Tibial nerve (tissue), 4 donors: ENCODE data around the gene GPHN. TPM values are rescaled to one million over a fixed set of nuclear protein-coding genes. Genes with fewer than 3 reads are reported as not detected.
"Not testable (repeated sequence)": the region's sequence is repeated elsewhere in the genome, so short reads cannot be mapped to it uniquely, and the experiment has no call there.

Experiments
- DNase-seq, 2 donors: peaks; one replicate each; pipeline ENCODE4 v3.0.0-alpha.2; 2019; ENCODE audit warnings: low spot score in 2 of 2
- H3K27ac ChIP-seq, 4 donors: fragments of 200-600 bp; sonication (generic) in 3 of 4; one replicate each; pipeline ENCODE4 v1.5.1; 2017 to 2019; ENCODE audit warnings: mild to moderate bottlenecking in 1 of 4
- H3K27me3 ChIP-seq, 2 donors: fragments of 200-600 bp; sonication (generic) in 1 of 2; one replicate each; pipeline versions ENCODE4 v1.5.1 to v1.6.0; 2017 to 2019
- H3K36me3 ChIP-seq, 3 donors: fragments of 200-600 bp; sonication (generic); one replicate each; pipeline ENCODE4 v1.5.1; 2018 to 2019
- H3K4me1 ChIP-seq, 4 donors: fragments of 200-600 bp; sonication (generic) in 3 of 4; one replicate each; pipeline ENCODE4 v1.5.1; 2017 to 2019
- H3K4me3 ChIP-seq, 4 donors: fragments of 200-600 bp; sonication (generic) in 3 of 4; one replicate each; pipeline ENCODE4 v1.5.1; 2017 to 2019; ENCODE audit warnings: mild to moderate bottlenecking in 1 of 4, moderate library complexity in 1 of 4
- H3K9me3 ChIP-seq, 4 donors: fragments of 200-600 bp; sonication (generic) in 3 of 4; one replicate each; pipeline ENCODE4 v1.5.1; 2017 to 2019
- CTCF ChIP-seq, 5 experiments: fragments of 200-600 bp in 3 of 5; fragments of 450-650 bp in 2 of 5; sonication (generic) in 3 of 5; IDR thresholded peaks; one replicate each; pipeline ENCODE4 v1.5.1; 2016 to 2019; ENCODE audit warnings: antibody characterized with exemption in 5 of 5, mild to moderate bottlenecking in 3 of 5, moderate library complexity in 2 of 5
- EP300 ChIP-seq, 2 donors: sonication (generic); formaldehyde crosslinking; IDR thresholded peaks; one replicate each; pipeline ENCODE4 v1.6.1; 2017; ENCODE audit warnings: antibody characterized with exemption in 2 of 2, mild to moderate bottlenecking in 1 of 2
- POLR2A ChIP-seq, 2 donors: fragments of 450-650 bp; IDR thresholded peaks; one replicate each; pipeline ENCODE4 v1.6.1; 2017; ENCODE audit warnings: antibody characterized with exemption in 2 of 2, mild to moderate bottlenecking in 2 of 2, moderate library complexity in 2 of 2
- WGBS, 2 donors: methylation state at CpG; one replicate each; pipeline ENCODE4 v1.1.5; 2018; 5-methylcytosine and 5-hydroxymethylcytosine counted together
- total RNA-seq, 4 donors: library from RNA; depleted of rRNA; stranded (reverse); fragments of >200 nt; gene quantifications; one replicate each; pipeline ENCODE4 v1.1.0, GENCODE V29; 2016

The GPHN gene
- total RNA-seq, 4 donors from 2014 or later, result 16.3 to 73.0 (median 36.8) TPM

GRCh38 chr14:66563731-66564130, 55.8 kb downstream of the GPHN start:
- WGBS, 2 donors, result 74 to 87% methylated on average over 2 of the region's 2 CpGs

GRCh38 chr14:66568220-66568619, 60.3 kb downstream of the GPHN start:
- TF ChIP-seq CTCF (IDR thresholded peaks at IDR 0.05) (no peak), EP300 (IDR thresholded peaks at IDR 0.05) (no peak), POLR2A (IDR thresholded peaks at IDR 0.05) (no peak)
- Histone ChIP-seq H3K4me1 (no peaks in the 10 kb centered on the region), H3K4me3 (no peak overlapping the region), H3K27ac (no peak overlapping the region), H3K27me3 (no peaks in the 10 kb centered on the region), H3K36me3 (peaks cover 0 to 10% (median 0%) of the 10 kb centered on the region in 3 donors), H3K9me3 (peaks cover 0 to 16% (median 2%) of the 10 kb centered on the region in 4 donors)
- DNase-seq, result no peak
- WGBS, 2 donors, result 34 to 52% methylated on average over 2 of the region's 2 CpGs

More at GRCh38 chr14:66563731-66564130, 55.8 kb downstream of the GPHN start:
- H3K9me3 ChIP-seq, result no peaks in the 10 kb centered on the region
- H3K27me3 ChIP-seq, result no peaks in the 10 kb centered on the region
- H3K36me3 ChIP-seq, result no peaks in the 10 kb centered on the region
- H3K27ac ChIP-seq, result no peak overlapping the region
- no peak for TF ChIP-seq CTCF (IDR thresholded peaks at IDR 0.05)
- no peak for TF ChIP-seq EP300 (IDR thresholded peaks at IDR 0.05)
- no peak for TF ChIP-seq POLR2A (IDR thresholded peaks at IDR 0.05)
- no peak overlapping the region for H3K4me3 ChIP-seq
- no peaks in the 10 kb centered on the region for H3K4me1 ChIP-seq
- no peak for DNase-seq

- TF ChIP-seq CTCF (IDR thresholded peaks at IDR 0.05) (no peak), EP300 (IDR thresholded peaks at IDR 0.05) (no peak), POLR2A (IDR thresholded peaks at IDR 0.05) (no peak)
- peaks cover 0 to 10% (median 0%) of the 10 kb centered on the region in 3 donors for H3K36me3 ChIP-seq
- 80 to 84% methylated on average over 1 of the region's 1 CpG for WGBS, 2 donors
- no peaks in the 10 kb centered on the region for H3K4me1 ChIP-seq
- H3K9me3 ChIP-seq, result peaks cover 0 to 44% (median 10%) of the 10 kb centered on the region in 4 donors
- H3K27ac ChIP-seq, result no peak overlapping the region
- DNase-seq, result no peak
- H3K27me3 ChIP-seq, result no peaks in the 10 kb centered on the region
- H3K4me3 ChIP-seq, result no peak overlapping the region
Measured at GRCh38 chr14:66572826-66573225, 64.9 kb downstream of the GPHN start.

- peaks cover 0 to 62% (median 11%) of the 10 kb centered on the region in 4 donors for H3K9me3 ChIP-seq
- 97% methylated on average over 2 of the region's 2 CpGs for WGBS, 2 donors
Measured at GRCh38 chr14:66575014-66575413, 67.1 kb downstream of the GPHN start.

GRCh38 chr14:66575939-66576338, 68.0 kb downstream of the GPHN start:
- no peak for DNase-seq
- Histone ChIP-seq H3K9me3 (peaks cover 0 to 62% (median 11%) of the 10 kb centered on the region in 4 donors), H3K4me3 (no peak overlapping the region), H3K4me1 (no peaks in the 10 kb centered on the region), H3K36me3 (peaks cover 0 to 10% (median 0%) of the 10 kb centered on the region in 3 donors), H3K27ac (no peak overlapping the region), H3K27me3 (no peaks in the 10 kb centered on the region)
- TF ChIP-seq EP300 (IDR thresholded peaks at IDR 0.05), result no peak
- TF ChIP-seq POLR2A (IDR thresholded peaks at IDR 0.05), result no peak
- no peak for TF ChIP-seq CTCF (IDR thresholded peaks at IDR 0.05)
- 100% methylated on average over 1 of the region's 1 CpG for WGBS, 2 donors

More at GRCh38 chr14:66575014-66575413, 67.1 kb downstream of the GPHN start:
- Histone ChIP-seq H3K36me3 (peaks cover 0 to 10% (median 0%) of the 10 kb centered on the region in 3 donors), H3K4me3 (no peak overlapping the region), H3K27ac (no peak overlapping the region), H3K27me3 (no peaks in the 10 kb centered on the region), H3K4me1 (no peaks in the 10 kb centered on the region)
- DNase-seq, result no peak
- TF ChIP-seq POLR2A (IDR thresholded peaks at IDR 0.05) (no peak), EP300 (IDR thresholded peaks at IDR 0.05) (no peak), CTCF (IDR thresholded peaks at IDR 0.05) (no peak)

GRCh38 chr14:66587753-66588152, 79.8 kb downstream of the GPHN start:
- not testable (repeated sequence) for H3K27ac ChIP-seq, H3K4me1 ChIP-seq, DNase-seq, H3K27me3 ChIP-seq, H3K4me3 ChIP-seq, H3K36me3 ChIP-seq
- peaks cover 0 to 14% (median 2%) of the 10 kb centered on the region in 4 donors for H3K9me3 ChIP-seq
- WGBS, 2 donors, result 95% methylated on average over 6 of the region's 6 CpGs
